Upper lobe of left lung (tissue), 4 donors: Measurements from ENCODE around the gene GPC1.

ENCODE experiments used
- EP300 ChIP-seq, 4 donors: sonication (generic); formaldehyde crosslinking; IDR thresholded peaks; one replicate each; pipeline ENCODE4 v1.5.1; 2017; ENCODE audit warnings: antibody characterized with exemption in 4 of 4, control low read depth in 2 of 4
- POLR2A ChIP-seq, 4 donors: fragments of 450-650 bp; IDR thresholded peaks; one replicate each; pipeline ENCODE4 v1.5.1; 2016 to 2017; ENCODE audit warnings: antibody characterized with exemption in 4 of 4, mild to moderate bottlenecking in 2 of 4
- POLR2AphosphoS5 ChIP-seq, 2 donors: sonication (generic); formaldehyde crosslinking; IDR thresholded peaks; one replicate each; pipeline ENCODE4 v1.5.1; 2017; ENCODE audit warnings: antibody characterized with exemption in 2 of 2
- TF ChIP-seq, protein P1 (sequence below), 6 experiments: fragments of 450-650 bp in 4 of 6; fragments of 200-600 bp in 2 of 6; sonication (generic) in 2 of 6; IDR thresholded peaks; one replicate each; pipeline ENCODE4 v1.5.1; 2016 to 2019; ENCODE audit warnings: antibody characterized with exemption in 6 of 6

DNA sequence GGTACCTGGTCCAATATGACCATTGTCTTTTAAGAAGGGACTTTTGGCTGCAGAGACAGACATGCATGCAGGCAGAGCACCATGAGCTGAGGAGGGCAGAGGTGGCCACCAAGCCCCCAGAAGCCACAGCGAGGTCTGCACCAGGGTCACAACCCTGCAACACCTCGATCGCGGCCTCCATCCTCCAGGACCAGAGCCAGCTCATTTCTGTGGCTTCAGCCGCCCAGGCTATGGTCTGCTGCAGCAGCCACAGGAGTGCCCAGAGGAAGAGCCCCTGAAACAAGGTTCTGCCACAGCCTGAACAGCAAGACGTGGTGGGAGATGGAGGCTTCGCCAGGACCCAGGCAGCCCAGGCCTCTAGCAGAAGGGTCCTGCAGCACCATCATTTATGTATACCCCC lies 68.4 kb downstream of the GPC1 start:
- TF ChIP-seq POLR2AphosphoS5 (IDR thresholded peaks at IDR 0.05): no peak
- TF ChIP-seq, protein P1, sequence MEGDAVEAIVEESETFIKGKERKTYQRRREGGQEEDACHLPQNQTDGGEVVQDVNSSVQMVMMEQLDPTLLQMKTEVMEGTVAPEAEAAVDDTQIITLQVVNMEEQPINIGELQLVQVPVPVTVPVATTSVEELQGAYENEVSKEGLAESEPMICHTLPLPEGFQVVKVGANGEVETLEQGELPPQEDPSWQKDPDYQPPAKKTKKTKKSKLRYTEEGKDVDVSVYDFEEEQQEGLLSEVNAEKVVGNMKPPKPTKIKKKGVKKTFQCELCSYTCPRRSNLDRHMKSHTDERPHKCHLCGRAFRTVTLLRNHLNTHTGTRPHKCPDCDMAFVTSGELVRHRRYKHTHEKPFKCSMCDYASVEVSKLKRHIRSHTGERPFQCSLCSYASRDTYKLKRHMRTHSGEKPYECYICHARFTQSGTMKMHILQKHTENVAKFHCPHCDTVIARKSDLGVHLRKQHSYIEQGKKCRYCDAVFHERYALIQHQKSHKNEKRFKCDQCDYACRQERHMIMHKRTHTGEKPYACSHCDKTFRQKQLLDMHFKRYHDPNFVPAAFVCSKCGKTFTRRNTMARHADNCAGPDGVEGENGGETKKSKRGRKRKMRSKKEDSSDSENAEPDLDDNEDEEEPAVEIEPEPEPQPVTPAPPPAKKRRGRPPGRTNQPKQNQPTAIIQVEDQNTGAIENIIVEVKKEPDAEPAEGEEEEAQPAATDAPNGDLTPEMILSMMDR (IDR thresholded peaks at IDR 0.05): no peak
- TF ChIP-seq POLR2A (IDR thresholded peaks at IDR 0.05): no peak
- no peak for TF ChIP-seq EP300 (IDR thresholded peaks at IDR 0.05)
